ENCODE results near the gene STK32B.
A peak's percentile ranks its signal among the peaks of the same experiment; 100 is the strongest.

The STK32B gene

GRCh38 chr4:5459236-5459635, 408.0 kb downstream of the STK32B start:
- Histone ChIP-seq H3K36me3 (no peaks in the 10 kb centered on the region), H3K27ac (no peak overlapping the region), H3K9me3 (ENCODE audit: severe bottlenecking) (peaks cover 2% of the 10 kb centered on the region), H3K27me3 (ENCODE audit: insufficient read depth, low read depth, severe bottlenecking) (no peaks in the 10 kb centered on the region), H3K4me3 (ENCODE audit: low read depth, low read length) (no peak overlapping the region)
- TF ChIP-seq, protein P1, sequence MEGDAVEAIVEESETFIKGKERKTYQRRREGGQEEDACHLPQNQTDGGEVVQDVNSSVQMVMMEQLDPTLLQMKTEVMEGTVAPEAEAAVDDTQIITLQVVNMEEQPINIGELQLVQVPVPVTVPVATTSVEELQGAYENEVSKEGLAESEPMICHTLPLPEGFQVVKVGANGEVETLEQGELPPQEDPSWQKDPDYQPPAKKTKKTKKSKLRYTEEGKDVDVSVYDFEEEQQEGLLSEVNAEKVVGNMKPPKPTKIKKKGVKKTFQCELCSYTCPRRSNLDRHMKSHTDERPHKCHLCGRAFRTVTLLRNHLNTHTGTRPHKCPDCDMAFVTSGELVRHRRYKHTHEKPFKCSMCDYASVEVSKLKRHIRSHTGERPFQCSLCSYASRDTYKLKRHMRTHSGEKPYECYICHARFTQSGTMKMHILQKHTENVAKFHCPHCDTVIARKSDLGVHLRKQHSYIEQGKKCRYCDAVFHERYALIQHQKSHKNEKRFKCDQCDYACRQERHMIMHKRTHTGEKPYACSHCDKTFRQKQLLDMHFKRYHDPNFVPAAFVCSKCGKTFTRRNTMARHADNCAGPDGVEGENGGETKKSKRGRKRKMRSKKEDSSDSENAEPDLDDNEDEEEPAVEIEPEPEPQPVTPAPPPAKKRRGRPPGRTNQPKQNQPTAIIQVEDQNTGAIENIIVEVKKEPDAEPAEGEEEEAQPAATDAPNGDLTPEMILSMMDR (IDR thresholded peaks at IDR 0.05; ENCODE audit: low read depth, low read length): no peak
- no peak for DNase-seq

- Histone ChIP-seq H3K4me3 (ENCODE audit: low read depth, low read length) (no peak overlapping the region), H3K27ac (no peak overlapping the region), H3K27me3 (ENCODE audit: insufficient read depth, low read depth, severe bottlenecking) (no peaks in the 10 kb centered on the region), H3K9me3 (ENCODE audit: severe bottlenecking) (peaks cover 2% of the 10 kb centered on the region), H3K36me3 (no peaks in the 10 kb centered on the region)
- TF ChIP-seq, protein P1 (IDR thresholded peaks at IDR 0.05; ENCODE audit: low read depth, low read length): peak; percentile 95
- peak; percentile 67 for DNase-seq
Measured at GRCh38 chr4:5460106-5460801, 409.0 kb downstream of the STK32B start.

- H3K27ac ChIP-seq: no peak overlapping the region
- H3K4me3 ChIP-seq (ENCODE audit: low read depth, low read length): no peak overlapping the region
- DNase-seq: no peak
- TF ChIP-seq, protein P1 (IDR thresholded peaks at IDR 0.05; ENCODE audit: low read depth, low read length): no peak
- H3K27me3 ChIP-seq (ENCODE audit: insufficient read depth, low read depth, severe bottlenecking): no peaks in the 10 kb centered on the region
- no peaks in the 10 kb centered on the region for H3K36me3 ChIP-seq
- peaks cover 2% of the 10 kb centered on the region for H3K9me3 ChIP-seq (ENCODE audit: severe bottlenecking)
Measured at GRCh38 chr4:5461477-5461876, 410.2 kb downstream of the STK32B start.

- Histone ChIP-seq H3K36me3 (no peaks in the 10 kb centered on the region), H3K4me3 (ENCODE audit: low read depth, low read length) (no peak overlapping the region), H3K9me3 (ENCODE audit: severe bottlenecking) (peaks cover 2% of the 10 kb centered on the region), H3K27ac (no peak overlapping the region), H3K27me3 (ENCODE audit: insufficient read depth, low read depth, severe bottlenecking) (no peaks in the 10 kb centered on the region)
- no peak for DNase-seq
- TF ChIP-seq, protein P1 (IDR thresholded peaks at IDR 0.05; ENCODE audit: low read depth, low read length): no peak
Measured at GRCh38 chr4:5462254-5462835, 411.1 kb downstream of the STK32B start.

DNA sequence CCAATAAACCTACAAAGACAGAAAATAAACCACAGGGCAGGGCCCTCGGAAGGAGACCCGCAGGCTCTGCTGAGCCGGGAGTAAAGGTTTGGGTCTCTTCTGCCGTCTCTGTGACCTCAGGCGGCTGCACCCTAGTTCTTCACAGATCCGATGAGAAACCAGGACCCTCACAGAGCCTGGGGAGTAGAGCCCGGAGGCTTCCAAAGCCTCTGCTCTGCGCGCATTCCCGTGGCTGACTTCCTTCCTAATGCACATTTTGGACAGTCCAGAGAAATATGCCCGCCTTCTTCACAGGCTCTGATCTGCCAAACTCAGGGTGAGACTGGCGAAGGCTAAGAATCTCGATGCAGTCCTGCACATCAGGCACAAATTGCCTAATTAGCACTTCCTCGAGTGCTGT, 411.6 kb downstream of the STK32B start:
- no peaks in the 10 kb centered on the region for H3K36me3 ChIP-seq
- no peak overlapping the region for H3K27ac ChIP-seq
- no peak for DNase-seq
- TF ChIP-seq, protein P1 (IDR thresholded peaks at IDR 0.05; ENCODE audit: low read depth, low read length): no peak
- H3K9me3 ChIP-seq (ENCODE audit: severe bottlenecking): peaks cover 2% of the 10 kb centered on the region
- no peaks in the 10 kb centered on the region for H3K27me3 ChIP-seq (ENCODE audit: insufficient read depth, low read depth, severe bottlenecking)
- no peak overlapping the region for H3K4me3 ChIP-seq (ENCODE audit: low read depth, low read length)
